Activated T-helper 1 cell treated with anti-CD3 and anti-CD28 coated beads, Interleukin-12 subunit alpha, Interleukin-12 subunit beta, Interleukin-2, Interleukin-4 antibody, amounts not matched to agents 30 ng/mL and 10 ng/mL and 1 ng/mL, durations not matched to agents 14 hours and 24 hours and 36 hours (primary cell): ENCODE data around the gene IRX1. TPM values are rescaled to one million over a fixed set of nuclear protein-coding genes. Genes with fewer than 3 reads are reported as not detected.

Experiments
- DNase-seq: peaks from one replicate; pipeline ENCODE4 v3.0.0; 2021; ENCODE audit warnings: low spot score
- H3K27ac Mint-ChIP-seq: one replicate; pipeline ENCODE4 v1.8.0; 2021; ENCODE audit warnings: mild to moderate bottlenecking, mixed read lengths
- H3K27me3 Mint-ChIP-seq: one replicate; pipeline ENCODE4 v1.8.0; 2022; ENCODE audit warnings: mild to moderate bottlenecking, moderate library complexity, mixed read lengths; ENCODE audit not compliant: insufficient read depth
- H3K36me3 Mint-ChIP-seq: one replicate; pipeline ENCODE4 v1.8.0; 2021; ENCODE audit warnings: low read depth, mixed read lengths
- H3K4me1 Mint-ChIP-seq: one replicate; pipeline ENCODE4 v1.8.0; 2021; ENCODE audit warnings: low read depth, mixed read lengths
- H3K4me3 Mint-ChIP-seq: one replicate; pipeline ENCODE4 v1.8.0; 2021; ENCODE audit warnings: mild to moderate bottlenecking, moderate library complexity, mixed read lengths
- H3K9me3 Mint-ChIP-seq: one replicate; pipeline ENCODE4 v1.8.0; 2021; ENCODE audit warnings: mixed read lengths
- intact Hi-C: fragments of 100-400 bp; cut with micrococcal nuclease; formaldehyde crosslinking; loops from one replicate; pipeline ENCODE4 v1.15.1; 2024
- total RNA-seq: library from RNA; stranded (reverse); gene quantifications from 2 replicates; pipeline ENCODE4 v1.2.3, GENCODE V29; 2022

The IRX1 gene
- total RNA-seq, 1 donor from 2014 or later: not detected

DNA sequence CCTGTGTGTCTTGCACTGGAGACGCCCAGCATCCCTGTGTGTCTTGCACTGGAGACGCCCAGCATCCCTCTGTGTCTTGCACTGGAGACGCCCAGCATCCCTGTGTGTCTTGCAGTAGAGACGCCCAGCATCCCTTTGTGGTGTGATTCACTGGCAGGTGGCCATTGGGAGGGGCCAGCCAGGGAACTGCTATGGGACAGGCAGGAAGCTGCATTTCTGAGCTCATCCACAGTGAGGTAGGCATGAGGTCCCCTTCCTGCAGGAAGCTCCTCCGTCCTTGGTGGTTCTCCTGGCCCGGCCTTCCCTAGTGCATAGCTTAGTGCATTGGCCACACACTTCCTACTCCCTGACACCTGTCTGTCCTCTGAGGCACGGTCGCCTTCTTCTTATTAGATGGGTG, 43.5 kb downstream of the IRX1 start:
- H3K27ac Mint-ChIP-seq: no peak overlapping the region
- no peaks in the 10 kb centered on the region for H3K4me1 Mint-ChIP-seq
- DNase-seq: no peak
- H3K9me3 Mint-ChIP-seq: no peaks in the 10 kb centered on the region
- no peaks in the 10 kb centered on the region for H3K27me3 Mint-ChIP-seq
- no peak overlapping the region for H3K4me3 Mint-ChIP-seq
- intact Hi-C loops: no loop called here
- H3K36me3 Mint-ChIP-seq: no peaks in the 10 kb centered on the region

DNA sequence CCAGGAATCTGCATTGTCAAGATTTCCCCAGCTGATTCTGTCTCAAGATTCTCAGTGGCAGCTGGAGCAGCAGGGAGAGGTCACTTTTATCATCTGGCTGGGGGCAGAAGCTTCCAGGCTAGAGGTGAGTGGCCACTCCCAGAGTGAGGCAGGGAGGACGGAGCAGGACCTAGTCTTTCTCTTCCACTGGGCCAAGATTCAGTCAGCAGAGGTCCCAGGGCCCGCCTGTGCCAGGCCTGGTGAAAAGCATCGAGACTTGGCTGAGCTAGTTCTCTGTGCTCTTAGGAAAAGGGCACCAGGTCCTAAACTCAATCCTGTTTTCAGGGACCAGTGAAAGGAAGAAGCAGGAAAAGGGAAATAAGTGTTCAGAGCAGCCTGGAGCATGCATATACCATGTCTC, 46.6 kb downstream of the IRX1 start:
- Mint-ChIP-seq H3K4me3 (no peak overlapping the region), H3K27me3 (no peaks in the 10 kb centered on the region), H3K27ac (no peak overlapping the region), H3K4me1 (no peaks in the 10 kb centered on the region), H3K36me3 (no peaks in the 10 kb centered on the region), H3K9me3 (no peaks in the 10 kb centered on the region)
- intact Hi-C loops: no loop called here
- no peak for DNase-seq

DNA sequence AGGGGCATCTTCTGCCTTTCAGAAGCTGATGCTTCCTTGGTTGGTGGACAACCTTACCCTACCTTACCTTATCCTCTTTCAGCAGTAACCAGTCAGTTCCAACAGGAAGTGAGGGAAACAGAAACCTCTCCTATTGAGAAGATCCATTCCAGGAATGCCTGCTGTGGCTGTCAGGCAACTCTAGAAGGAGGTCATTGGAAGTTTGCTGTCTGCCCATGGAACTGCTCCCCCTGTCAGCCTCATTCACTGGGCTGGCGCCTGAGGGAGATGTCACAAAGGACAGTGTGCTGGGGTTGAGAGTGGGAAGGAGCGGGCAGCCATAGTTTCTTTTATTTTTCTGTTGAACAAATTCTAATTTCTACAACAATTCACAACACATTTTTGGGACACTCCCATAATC, 54.7 kb downstream of the IRX1 start:
- H3K4me3 Mint-ChIP-seq: no peak overlapping the region

DNA sequence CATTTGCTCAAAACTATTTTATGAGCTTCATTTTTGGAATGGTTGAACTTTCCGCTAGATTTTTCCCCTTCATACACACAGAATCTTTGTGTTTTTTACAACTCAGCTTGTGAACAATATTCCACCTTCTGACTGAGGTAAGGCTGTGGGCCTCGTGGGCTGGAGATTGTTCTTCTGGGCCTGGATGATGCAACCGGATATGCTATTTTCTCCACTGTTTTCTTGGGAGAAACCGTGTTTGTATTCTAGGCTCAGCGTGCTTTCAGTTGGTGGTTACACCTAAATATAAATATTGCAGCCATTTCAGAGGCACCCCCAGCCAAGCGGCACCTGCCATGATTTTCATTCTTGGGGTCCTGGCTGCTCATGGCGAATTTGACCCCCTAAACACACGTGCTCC, 55.2 kb downstream of the IRX1 start:
- Mint-ChIP-seq H3K4me1 (no peaks in the 10 kb centered on the region), H3K27ac (no peak overlapping the region), H3K4me3 (no peak overlapping the region), H3K9me3 (no peaks in the 10 kb centered on the region), H3K36me3 (no peaks in the 10 kb centered on the region), H3K27me3 (no peaks in the 10 kb centered on the region)
- no peak for DNase-seq
- intact Hi-C loops: no loop called here

More for the DNA sequence above, 54.7 kb downstream of the IRX1 start:
- no peaks in the 10 kb centered on the region for H3K36me3 Mint-ChIP-seq
- no peak overlapping the region for H3K27ac Mint-ChIP-seq
- intact Hi-C loops: no loop called here
- H3K4me1 Mint-ChIP-seq: no peaks in the 10 kb centered on the region
- no peaks in the 10 kb centered on the region for H3K9me3 Mint-ChIP-seq
- H3K27me3 Mint-ChIP-seq: no peaks in the 10 kb centered on the region
- DNase-seq: no peak
